GM12878 (cell line): ENCODE measurements around the gene DLEC1. TPM values are rescaled to one million over a fixed set of nuclear protein-coding genes. Genes with fewer than 3 reads are reported as not detected.

ENCODE experiments used
- ATAC-seq: fragments of 200-7000 bp; cut with Tn5 transposase; 3 replicates; pipeline ENCODE4 v1.9.1; 2020; ENCODE audit warnings: mild to moderate bottlenecking, moderate library complexity
- BruUV-seq: library from RNA; stranded (reverse); fragments of 400-500 nt; replicated peaks from 2 replicates; lab custom pipeline; 2021; lab: Mats Ljungman, UMichigan
- CTCF ChIA-PET: fragments of 300-600 bp; sonication (Branson Sonifier 250); formaldehyde crosslinking; extraction: SDS; loops from one replicate; lab custom pipeline; 2021; ENCODE audit warnings: inconsistent platforms; lab: Yijun Ruan, JAX
- POLR2A ChIA-PET: fragments of 350-600 bp; formaldehyde crosslinking; extraction: SDS; loops from one replicate; lab custom pipeline; 2021; ENCODE audit warnings: inconsistent platforms; lab: Charles Lee
- RAD21 ChIA-PET: fragments of 300-600 bp; sonication (Branson Sonifier 250); formaldehyde crosslinking; loops from one replicate; lab custom pipeline; 2023; ENCODE audit warnings: antibody characterized with exemption; ENCODE audit not compliant: unreplicated experiment; lab: Charles Lee
- SMC1A ChIA-PET: fragments of 300-600 bp; sonication (Branson Sonifier 250); formaldehyde crosslinking; loops from one replicate; lab custom pipeline; 2023; ENCODE audit not compliant: unreplicated experiment, uncharacterized antibody; lab: Charles Lee
- DNase-seq: peaks from one replicate; pipeline ENCODE4 v3.0.0-alpha.2; 2011; ENCODE audit warnings: low read depth, low spot score
- FAIRE-seq: peaks from 3 replicates; lab custom pipeline; 2011; peaks lifted over from hg19 to GRCh38; lab: Jason Lieb, UNC
- H2AFZ ChIP-seq: 2 replicates; pipeline ENCODE4 v1.6.0; 2011; ENCODE audit warnings: low read depth, low read length, control low read depth; ENCODE audit not compliant: control insufficient read depth
- H3K27ac ChIP-seq: 2 replicates; pipeline ENCODE4 v1.5.1; 2011; ENCODE audit warnings: control low read depth; ENCODE audit not compliant: control insufficient read depth, insufficient read depth
- H3K27me3 ChIP-seq, 2 experiments: replicated peaks in 1 of 2; 2 replicates each; pipeline versions ENCODE4 v1.6.0 to v1.6.1; 2011; ENCODE audit warnings: low read length in 1 of 2; ENCODE audit not compliant: control insufficient read depth in 2 of 2, insufficient read depth in 2 of 2
- H3K36me3 ChIP-seq, 2 experiments: 2 replicates each; pipeline ENCODE4 v1.5.1; 2011; ENCODE audit warnings: low read length in 1 of 2; ENCODE audit not compliant: control insufficient read depth in 2 of 2, insufficient read depth in 2 of 2
- H3K4me1 ChIP-seq: 2 replicates; pipeline ENCODE4 v1.6.1; 2011; ENCODE audit warnings: mild to moderate bottlenecking, low read length, moderate library complexity, mixed read lengths; ENCODE audit not compliant: control insufficient read depth, insufficient read depth
- H3K4me2 ChIP-seq: 2 replicates; pipeline ENCODE4 v1.6.0; 2011; ENCODE audit warnings: control low read depth; ENCODE audit not compliant: control insufficient read depth, insufficient read depth
- H3K4me3 ChIP-seq: fragments of 200-600 bp; sonication (generic); 2 replicates; pipeline ENCODE4 v1.5.1; 2016
- H3K79me2 ChIP-seq: 2 replicates; pipeline ENCODE4 v1.6.0; 2011; ENCODE audit warnings: low read length; ENCODE audit not compliant: control insufficient read depth, insufficient read depth
- H3K9ac ChIP-seq: 2 replicates; pipeline ENCODE4 v1.8.0; 2011; ENCODE audit warnings: low read length, control low read depth, mixed read lengths; ENCODE audit not compliant: control insufficient read depth, insufficient read depth
- H3K9me3 ChIP-seq: replicated peaks from 3 replicates; pipeline ENCODE4 v1.5.1; 2011; ENCODE audit warnings: mild to moderate bottlenecking, low read length; ENCODE audit not compliant: control insufficient read depth, insufficient read depth
- H4K20me1 ChIP-seq: 2 replicates; pipeline ENCODE4 v1.6.0; 2011; ENCODE audit not compliant: control insufficient read depth, insufficient read depth
- CTCF ChIP-seq, 3 experiments: IDR thresholded peaks in 2 of 3; conservative IDR thresholded peaks in 1 of 3; 2 replicates each; pipeline ENCODE4 v1.5.1; 2011; ENCODE audit warnings: low read depth in 3 of 3, low read length in 3 of 3, mild to moderate bottlenecking in 3 of 3, control low read depth in 2 of 3, moderate library complexity in 2 of 3, inconsistent platforms in 1 of 3, mixed read lengths in 1 of 3; ENCODE audit not compliant: control insufficient read depth in 2 of 3, insufficient read depth in 1 of 3; ENCODE audit errors: extremely low read depth in 1 of 3
- IKZF1 ChIP-seq: fragments of 450-650 bp; conservative IDR thresholded peaks from 2 replicates; pipeline ENCODE4 v1.6.1; 2017; ENCODE audit warnings: antibody characterized with exemption, mild to moderate bottlenecking
- USF1 ChIP-seq: IDR thresholded peaks from 2 replicates; pipeline ENCODE4 v1.6.1; 2011; ENCODE audit warnings: borderline replicate concordance, low read depth, mild to moderate bottlenecking, moderate library complexity, mixed read lengths, low read length; ENCODE audit not compliant: insufficient read depth; ENCODE audit errors: extremely low read length
- ZBTB33 ChIP-seq: fragments of 450-650 bp; IDR thresholded peaks from 2 replicates; pipeline ENCODE4 v1.6.1; 2017; ENCODE audit warnings: mild to moderate bottlenecking
- WGBS: methylation state at CpG from one replicate; pipeline ENCODE4 v1.1.6; 2016; ENCODE audit warnings: low lambda C conversion rate; ENCODE audit not compliant: insufficient replicate concordance, insufficient coverage; ENCODE audit errors: missing lambda C conversion rate; 5-methylcytosine and 5-hydroxymethylcytosine counted together
- in situ Hi-C: fragments of 300-500 bp; cut with MboI; formaldehyde crosslinking; loops from 9 replicates; pipeline ENCODE4 v1.14.3; 2018; ENCODE audit warnings: mixed read lengths
- intact Hi-C: fragments of 100-400 bp; cut with micrococcal nuclease; formaldehyde crosslinking; loops from one replicate; pipeline ENCODE4 v1.14.2; 2022; ENCODE audit not compliant: unreplicated experiment
- polyA plus RNA-seq, 11 experiments: library from polyadenylated mRNA; depleted of rRNA in 4 of 11; unstranded in 6 of 11; stranded (reverse) in 5 of 11; fragments of >200 nt; fragmentation: Nextera tagmentation in 4 of 11; fragmentation: Illumina TruSeq in 1 of 11; extraction: Ambion mirVana in 4 of 11; extraction: Trizol in 1 of 11; gene quantifications; 1 replicate in 1 of 11; 2 replicates in 10 of 11; pipeline versions ENCODE4 v1.2.1 to v1.2.3, GENCODE V29; 2011 to 2016; ENCODE audit warnings: inconsistent platforms in 2 of 11, missing spikeins in 2 of 11, low read depth in 1 of 11
- total RNA-seq, 4 experiments: library from RNA; depleted of rRNA in 3 of 4; stranded (reverse); fragments of >200 nt in 3 of 4; fragmentation: Illumina TruSeq in 1 of 4; extraction: Trizol in 1 of 4; gene quantifications; 2 replicates each; pipeline versions ENCODE4 v1.2.1 to v1.2.3, GENCODE V29; 2013 to 2021

Gene DLEC1
- total and polyA plus RNA-seq, 10 of the 15 experiments (the other 5 are each of a cell fraction or from before 2014, with no cell fraction given) = 0.03 to 0.29 (median 0.07) TPM; not detected in 3

GRCh38 chr3:38163117-38163840 lies 124.3 kb downstream of the DLEC1 start:
- H3K9me3 ChIP-seq = peaks cover 2% of the 10 kb centered on the region; the same call in 1 of the 3 replicates
- H3K27me3 ChIP-seq = no peaks in the 10 kb centered on the region
- FAIRE-seq (no peak), DNase-seq (no peak)
- H3K27ac ChIP-seq = no peak overlapping the region
- intact Hi-C loops = no loop called here
- TF ChIP-seq CTCF (IDR thresholded peaks at IDR 0.05 in 2 of 3, conservative IDR thresholded peaks at IDR 0.05 in 1 of 3; ENCODE audit: control insufficient read depth in 2 of 3, extremely low read depth in 1 of 3, insufficient read depth in 1 of 3, low read depth in 3 of 3, low read length in 3 of 3) (peak in 2 of 3 experiments; percentile 21 to 34; a peak in 2 of 6 replicates), IKZF1 (no peak), ZBTB33 (peak; percentile 99), USF1 (no peak)
- TF ChIP-seq, all 136 proteins: peak for 2
- no TSS peak for BruUV-seq
- no peak overlapping the region for H3K9ac ChIP-seq
- RAD21 ChIA-PET = interaction anchor here (1.2 to 5.5 kb wide), 5 partner anchors 9 to 32 kb away, joined by 3 to 62 read pairs (median 15); partner anchors contain the start of genes ACAA1 and MYD88
- SMC1A ChIA-PET = interaction anchor here (0.9 to 5.8 kb wide), 7 partner anchors 8 to 69 kb away, joined by 4 to 92 read pairs (median 6); partner anchors contain the start of genes ACAA1 and MYD88
- in situ Hi-C loops = no loop called here
- CTCF ChIA-PET = interaction anchor here (1.4 to 6.1 kb wide), 7 partner anchors 9 to 48 kb away, joined by 4 to 74 read pairs (median 12); partner anchors contain the start of genes ACAA1 and MYD88
- no peak for ATAC-seq
- 0 out of 2 replicates have a peak, but pooled peaks cover 4% of the 10 kb centered on the region for H4K20me1 ChIP-seq
- peaks cover 29% of the 10 kb centered on the region for H3K79me2 ChIP-seq
- H3K4me2 ChIP-seq = no peak overlapping the region
- POLR2A ChIA-PET = interaction anchor here (1.0 to 6.1 kb wide), 4 partner anchors 9 to 48 kb away, joined by 4 to 146 read pairs (median 56); partner anchors contain the start of genes ACAA1 and MYD88
- 26% methylated on average over 12 of the region's 12 CpGs for WGBS
- H3K36me3 ChIP-seq = no peaks in the 10 kb centered on the region
- peaks cover 4% of the 10 kb centered on the region; the same call in 1 of the 2 replicates for H3K4me1 ChIP-seq
- H3K4me3 ChIP-seq = no peak overlapping the region
- H2AFZ ChIP-seq = no peak overlapping the region
